Spleen (tissue), 11 donors: ENCODE data around the gene HERPUD2. TPM values are rescaled to one million over a fixed set of nuclear protein-coding genes. Genes with fewer than 3 reads are reported as not detected.
A peak's percentile ranks its signal among the peaks of the same experiment; 100 is the strongest.

Experiments
- DNase-seq: peaks from one replicate; pipeline ENCODE4 v3.0.0-alpha.2; 2020
- H3K27ac ChIP-seq, 8 donors: fragments of 200-600 bp; sonication (generic) in 7 of 8; 1 replicate in 4 of 8; 2 replicates in 4 of 8; pipeline versions ENCODE4 v1.5.0 to v1.8.0; 2016 to 2021; ENCODE audit warnings: inconsistent platforms in 4 of 8, mild to moderate bottlenecking in 4 of 8, moderate library complexity in 1 of 8
- H3K27me3 ChIP-seq, 7 donors: fragments of 200-600 bp; sonication (generic) in 6 of 7; replicated peaks in 1 of 7; 1 replicate in 4 of 7; 2 replicates in 3 of 7; pipeline versions ENCODE4 v1.5.0 to v1.8.0; 2016 to 2021; ENCODE audit warnings: inconsistent platforms in 3 of 7, mild to moderate bottlenecking in 1 of 7
- H3K36me3 ChIP-seq, 6 donors: fragments of 200-600 bp; sonication (generic) in 5 of 6; 1 replicate in 4 of 6; 2 replicates in 2 of 6; pipeline versions ENCODE4 v1.5.0 to v1.8.0; 2016 to 2021; ENCODE audit warnings: inconsistent platforms in 2 of 6
- H3K4me1 ChIP-seq, 6 donors: fragments of 200-600 bp; sonication (generic) in 5 of 6; 1 replicate in 3 of 6; 2 replicates in 3 of 6; pipeline versions ENCODE4 v1.5.0 to v1.8.0; 2016 to 2021; ENCODE audit warnings: inconsistent platforms in 3 of 6
- H3K4me3 ChIP-seq, 8 donors: fragments of 200-600 bp; sonication (generic) in 7 of 8; 1 replicate in 4 of 8; 2 replicates in 4 of 8; pipeline versions ENCODE4 v1.5.0 to v1.8.0; 2016 to 2021; ENCODE audit warnings: inconsistent platforms in 4 of 8, mild to moderate bottlenecking in 4 of 8, moderate library complexity in 2 of 8
- H3K9me3 ChIP-seq, 8 donors: fragments of 200-600 bp; sonication (generic) in 7 of 8; 1 replicate in 4 of 8; 2 replicates in 4 of 8; pipeline versions ENCODE4 v1.5.0 to v1.8.0; 2016 to 2021; ENCODE audit warnings: inconsistent platforms in 4 of 8
- POLR2A ChIP-seq, 3 donors: fragments of 450-650 bp; IDR thresholded peaks; one replicate each; pipeline ENCODE4 v1.5.1; 2017; ENCODE audit warnings: antibody characterized with exemption in 3 of 3, mild to moderate bottlenecking in 1 of 3
- POLR2AphosphoS5 ChIP-seq, 3 donors: sonication (generic); formaldehyde crosslinking; IDR thresholded peaks; one replicate each; pipeline ENCODE4 v1.5.1; 2017; ENCODE audit warnings: antibody characterized with exemption in 3 of 3
- WGBS, 5 donors: extraction: QIAGEN DNeasy Blood & Tissue Kit in 3 of 5; methylation state at CpG; one replicate each; pipeline versions ENCODE4 v1.1.5 to v1.1.7; 2013 to 2018; 5-methylcytosine and 5-hydroxymethylcytosine counted together
- intact Hi-C: fragments of 100-400 bp; cut with DNase I; formaldehyde crosslinking; loops from one replicate; pipeline ENCODE4 v1.15.0; 2023; ENCODE audit warnings: low total_unique reads
- polyA plus RNA-seq, 3 donors: library from polyadenylated mRNA; stranded (reverse); fragments of 200-250 nt; gene quantifications; one replicate each; pipeline ENCODE4 v1.2.1, GENCODE V29; 2013
- total RNA-seq, 7 donors: library from RNA; depleted of rRNA in 3 of 7; stranded (reverse); fragments of >200 nt in 3 of 7; fragmentation: NEBNext Ultra II Directional in 4 of 7; extraction: Animal tissue kit (Norgen Biotek cat#: 25700) in 4 of 7; gene quantifications; one replicate each; pipeline versions ENCODE4 v1.1.0 to v1.2.1, GENCODE V29; 2016 to 2021
- TF ChIP-seq, protein P1 (sequence below), 11 experiments: fragments of 200-600 bp in 7 of 11; fragments of 450-650 bp in 4 of 11; sonication (generic) in 4 of 11; IDR thresholded peaks in 8 of 11; conservative IDR thresholded peaks in 3 of 11; 1 replicate in 7 of 11; 2 replicates in 4 of 11; pipeline versions ENCODE4 v1.4.0 to v1.8.0; 2016 to 2021; ENCODE audit warnings: antibody characterized with exemption in 11 of 11, inconsistent platforms in 4 of 11, mild to moderate bottlenecking in 1 of 11
- donor health status: healthy with polysubstance abuse.
- donor health status: DM: no; HTN: no; CAD: no; lungs with moderate emphysema.
- donor health status: DM: no; HTN: no; CAD: no.
- donor health status: Bipolar disorder and iron deficiency.
- donor health status: healthy.
- donor health status: DM: no; HTN: no; CAD: no.
- donor health status: DM: yes; HTN: yes; CAD: no.

HERPUD2 gene
- total and polyA plus RNA-seq, 10 donors: 11.1 to 46.6 (median 31.7) TPM

- H3K27me3 ChIP-seq: no peaks in the 10 kb centered on the region
- intact Hi-C loops: no loop called here
- WGBS, 5 donors: 66 to 85% (median 80%) methylated on average over 2 of the region's 2 CpGs
- no peak for DNase-seq
- peaks cover 29 to 85% (median 62%) of the 10 kb centered on the region in 6 donors for H3K4me1 ChIP-seq
- TF ChIP-seq, protein P1, sequence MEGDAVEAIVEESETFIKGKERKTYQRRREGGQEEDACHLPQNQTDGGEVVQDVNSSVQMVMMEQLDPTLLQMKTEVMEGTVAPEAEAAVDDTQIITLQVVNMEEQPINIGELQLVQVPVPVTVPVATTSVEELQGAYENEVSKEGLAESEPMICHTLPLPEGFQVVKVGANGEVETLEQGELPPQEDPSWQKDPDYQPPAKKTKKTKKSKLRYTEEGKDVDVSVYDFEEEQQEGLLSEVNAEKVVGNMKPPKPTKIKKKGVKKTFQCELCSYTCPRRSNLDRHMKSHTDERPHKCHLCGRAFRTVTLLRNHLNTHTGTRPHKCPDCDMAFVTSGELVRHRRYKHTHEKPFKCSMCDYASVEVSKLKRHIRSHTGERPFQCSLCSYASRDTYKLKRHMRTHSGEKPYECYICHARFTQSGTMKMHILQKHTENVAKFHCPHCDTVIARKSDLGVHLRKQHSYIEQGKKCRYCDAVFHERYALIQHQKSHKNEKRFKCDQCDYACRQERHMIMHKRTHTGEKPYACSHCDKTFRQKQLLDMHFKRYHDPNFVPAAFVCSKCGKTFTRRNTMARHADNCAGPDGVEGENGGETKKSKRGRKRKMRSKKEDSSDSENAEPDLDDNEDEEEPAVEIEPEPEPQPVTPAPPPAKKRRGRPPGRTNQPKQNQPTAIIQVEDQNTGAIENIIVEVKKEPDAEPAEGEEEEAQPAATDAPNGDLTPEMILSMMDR (IDR thresholded peaks at IDR 0.05 in 8 of 11, conservative IDR thresholded peaks at IDR 0.05 in 3 of 11): no peak
- TF ChIP-seq POLR2AphosphoS5 (IDR thresholded peaks at IDR 0.05): no peak
- no peak for TF ChIP-seq POLR2A (IDR thresholded peaks at IDR 0.05)
- no peak overlapping the region for H3K4me3 ChIP-seq
- no peaks in the 10 kb centered on the region for H3K9me3 ChIP-seq
- H3K36me3 ChIP-seq: no peaks in the 10 kb centered on the region
- H3K27ac ChIP-seq: peak overlapping the region; percentile 16 to 90 (median 84)
Measured at GRCh38 chr7:35727571-35727970, 32.6 kb upstream of the HERPUD2 start.

DNA sequence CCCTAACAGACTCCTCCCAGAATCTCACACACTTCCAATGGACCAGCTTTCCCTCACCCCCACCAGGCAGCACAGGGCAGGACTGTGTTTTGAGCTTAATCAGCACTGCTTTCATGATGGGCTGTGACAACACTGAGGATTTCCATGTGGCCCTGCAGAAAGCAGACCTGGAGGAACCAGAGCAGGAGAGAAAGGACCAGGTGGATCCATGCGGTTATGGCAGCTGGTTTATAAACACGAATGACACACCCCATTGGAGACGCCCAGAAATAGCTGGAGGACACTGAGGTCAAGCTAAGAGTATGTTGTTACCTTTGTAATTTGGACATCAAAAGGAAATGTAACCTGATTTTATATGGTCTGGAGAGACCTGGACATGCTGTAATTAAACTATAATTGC lies 31.7 kb upstream of the HERPUD2 start:
- 82 to 95% (median 88%) methylated on average over 3 of the region's 3 CpGs for WGBS, 5 donors
- Histone ChIP-seq H3K27me3 (no peaks in the 10 kb centered on the region), H3K4me1 (peaks cover 29 to 92% (median 70%) of the 10 kb centered on the region in 6 donors), H3K27ac (peak overlapping the region in 4 of 8 donors; percentile 84 to 90 (median 85)), H3K4me3 (no peak overlapping the region), H3K36me3 (no peaks in the 10 kb centered on the region), H3K9me3 (no peaks in the 10 kb centered on the region)
- TF ChIP-seq POLR2A (IDR thresholded peaks at IDR 0.05): no peak
- TF ChIP-seq POLR2AphosphoS5 (IDR thresholded peaks at IDR 0.05): no peak
- TF ChIP-seq, protein P1 (IDR thresholded peaks at IDR 0.05 in 8 of 11, conservative IDR thresholded peaks at IDR 0.05 in 3 of 11): no peak
- no peak for DNase-seq
- intact Hi-C loops: no loop called here

GRCh38 chr7:35725280-35725680 lies 30.3 kb upstream of the HERPUD2 start:
- Histone ChIP-seq H3K36me3 (no peaks in the 10 kb centered on the region), H3K27ac (peak overlapping the region; percentile 23 to 90 (median 71)), H3K27me3 (no peaks in the 10 kb centered on the region), H3K9me3 (no peaks in the 10 kb centered on the region), H3K4me1 (peaks cover 29 to 86% (median 72%) of the 10 kb centered on the region in 6 donors), H3K4me3 (peak overlapping the region in 1 of 8 donors; percentile 26)
- TF ChIP-seq, protein P1 (IDR thresholded peaks at IDR 0.05 in 8 of 11, conservative IDR thresholded peaks at IDR 0.05 in 3 of 11): peak in 9 of 11 experiments; percentile 12 to 62 (median 46)
- TF ChIP-seq POLR2AphosphoS5 (IDR thresholded peaks at IDR 0.05) (peak in 2 of 3 donors; percentile 59 to 79), POLR2A (IDR thresholded peaks at IDR 0.05) (no peak)
- intact Hi-C loops: no loop called here
- WGBS, 5 donors: 56 to 85% (median 72%) methylated on average over 7 to 10 of the region's 10 CpGs
- peak; percentile 89 for DNase-seq

GRCh38 chr7:35723011-35723410 lies 28.1 kb upstream of the HERPUD2 start:
- peaks cover 18 to 64% (median 52%) of the 10 kb centered on the region in 6 donors for H3K4me1 ChIP-seq
- no peak overlapping the region for H3K4me3 ChIP-seq
- no peaks in the 10 kb centered on the region for H3K36me3 ChIP-seq
- TF ChIP-seq POLR2A (IDR thresholded peaks at IDR 0.05) (no peak), POLR2AphosphoS5 (IDR thresholded peaks at IDR 0.05) (no peak)
- TF ChIP-seq, protein P1 (IDR thresholded peaks at IDR 0.05 in 8 of 11, conservative IDR thresholded peaks at IDR 0.05 in 3 of 11): no peak
- intact Hi-C loops: no loop called here
- no peaks in the 10 kb centered on the region for H3K27me3 ChIP-seq
- DNase-seq: no peak
- H3K9me3 ChIP-seq: no peaks in the 10 kb centered on the region
- 76 to 82% (median 81%) methylated on average over 4 of the region's 4 CpGs for WGBS, 5 donors
- no peak overlapping the region for H3K27ac ChIP-seq
